HG03460 (cell line): ENCODE results near the gene PLPP1.

Experiments used
- ATAC-seq: cut with Tn5 transposase; IDR thresholded peaks from one replicate; pipeline ENCODE4 v1.9.1; 2021; ENCODE audit not compliant: unreplicated experiment

Gene PLPP1

DNA sequence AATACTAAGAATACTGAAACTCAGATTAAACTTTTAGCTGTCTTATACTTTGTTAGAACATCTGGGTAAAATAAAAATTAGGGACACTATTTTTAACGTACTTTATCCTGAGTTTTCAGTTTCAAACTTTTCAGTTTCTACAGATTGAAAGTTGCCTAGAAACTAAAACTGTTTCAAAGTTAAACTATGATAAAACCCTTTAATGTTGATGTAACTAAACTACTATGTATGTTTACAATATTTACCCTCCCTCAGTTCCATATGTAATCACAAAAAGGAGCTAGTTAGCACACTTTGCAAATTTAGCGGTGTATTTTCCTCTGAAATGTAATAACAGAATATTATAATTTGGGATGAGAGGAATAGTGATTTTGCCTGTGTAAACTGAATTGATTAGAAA is 121.1 kb downstream of the PLPP1 start:
- no peak for ATAC-seq

DNA sequence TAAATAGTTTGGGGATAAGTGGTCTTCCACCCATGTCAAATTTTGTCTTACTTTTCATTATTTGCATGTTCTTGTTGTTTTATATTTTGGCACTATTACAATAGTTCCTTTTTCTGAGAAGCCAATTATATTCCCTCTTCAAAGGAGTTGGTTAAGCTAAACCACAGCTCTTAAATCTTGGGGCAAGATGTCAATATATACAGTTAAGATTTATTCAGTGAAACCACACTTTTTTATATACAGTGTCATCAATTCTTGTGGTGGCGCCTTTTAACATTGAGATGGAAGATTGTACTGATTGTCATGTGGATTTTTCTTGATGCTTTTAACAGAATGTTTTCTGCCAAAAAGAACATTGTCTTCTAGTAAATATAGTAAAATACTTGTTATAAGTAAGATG is 122.9 kb downstream of the PLPP1 start:
- ATAC-seq: no peak

DNA sequence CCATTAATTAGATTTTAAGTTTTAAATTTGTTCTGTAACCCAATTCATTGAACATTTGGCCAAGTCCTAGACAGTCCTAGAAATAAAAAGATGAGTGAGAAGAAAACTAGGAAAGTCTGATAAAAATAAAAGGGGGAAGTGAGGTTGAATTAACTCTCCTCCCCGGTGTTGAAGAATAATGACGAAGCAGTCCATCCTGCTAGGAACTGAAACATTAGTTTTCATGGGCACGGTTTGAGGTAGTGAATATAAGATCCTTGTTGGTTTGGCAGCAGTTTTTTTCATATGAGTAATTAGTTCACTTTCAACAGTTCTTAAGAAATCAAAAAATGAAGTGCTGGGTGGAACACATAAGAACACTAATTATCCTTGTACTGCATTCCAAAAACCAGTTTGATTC is 123.9 kb downstream of the PLPP1 start:
- no peak for ATAC-seq

DNA sequence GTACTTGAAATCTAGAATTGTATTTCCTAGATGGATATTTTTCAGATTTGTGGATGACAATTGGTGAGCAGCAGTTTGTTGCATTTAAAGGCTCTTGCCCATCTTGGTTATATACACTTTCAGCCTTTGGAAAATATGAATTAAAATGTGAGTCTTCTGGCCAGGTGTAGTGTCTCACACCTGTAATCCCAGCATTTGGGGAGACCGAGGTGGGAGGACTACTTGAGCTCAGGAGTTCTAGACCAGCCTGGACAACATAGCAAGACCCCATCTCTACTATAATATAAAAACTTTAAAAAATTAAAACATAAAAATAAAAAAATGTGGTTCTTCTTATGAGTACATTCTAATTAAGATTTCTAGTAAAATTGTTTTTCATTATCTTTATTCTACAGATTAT is 125.0 kb downstream of the PLPP1 start:
- no peak for ATAC-seq

DNA sequence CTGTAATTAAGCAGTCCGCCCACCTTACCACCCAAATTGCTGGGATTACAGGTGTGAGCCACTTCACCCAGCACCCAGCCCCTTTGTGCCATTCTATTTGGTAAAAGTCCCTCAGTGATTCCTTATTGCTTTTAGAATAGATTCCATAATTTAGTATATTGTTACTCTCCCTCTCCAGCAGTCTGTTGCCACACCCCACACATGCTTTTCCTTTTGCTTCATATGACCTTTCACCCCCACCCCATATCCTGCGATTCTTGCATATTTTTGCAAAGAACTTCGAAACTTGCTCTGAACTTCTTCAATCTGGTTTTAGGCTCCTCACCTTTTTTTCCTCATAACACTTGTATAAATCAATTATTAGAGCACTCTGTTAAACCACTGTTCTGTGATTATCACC is 126.8 kb downstream of the PLPP1 start:
- no peak for ATAC-seq

DNA sequence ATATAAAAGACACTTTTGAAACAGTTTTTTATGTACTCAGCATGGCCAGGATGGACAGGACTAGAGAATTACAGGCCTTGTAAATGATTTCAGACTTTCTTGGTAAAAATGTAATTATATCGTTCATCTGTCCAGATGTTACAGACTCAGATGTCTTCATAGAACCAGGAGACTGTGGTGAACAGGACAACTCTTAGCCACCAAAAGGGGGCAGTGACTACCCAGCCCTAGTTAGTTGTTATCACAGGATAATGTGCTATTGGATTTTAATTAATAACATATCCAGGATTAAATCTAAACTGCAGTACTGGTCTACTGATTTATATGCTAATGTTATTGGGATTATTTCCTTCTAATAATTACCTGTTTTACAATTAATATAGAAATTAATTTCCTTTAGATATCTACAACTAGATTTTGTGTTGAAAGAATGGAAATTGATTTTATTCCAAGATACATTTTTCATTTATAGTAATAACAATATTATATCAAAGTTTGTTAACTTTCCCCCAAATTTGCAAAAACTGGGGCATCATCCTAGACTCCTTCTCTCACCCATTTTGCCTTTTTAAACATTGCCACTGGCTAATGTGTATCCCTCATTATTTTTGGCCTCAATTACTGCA is 127.6 kb downstream of the PLPP1 start:
- ATAC-seq: no peak

DNA sequence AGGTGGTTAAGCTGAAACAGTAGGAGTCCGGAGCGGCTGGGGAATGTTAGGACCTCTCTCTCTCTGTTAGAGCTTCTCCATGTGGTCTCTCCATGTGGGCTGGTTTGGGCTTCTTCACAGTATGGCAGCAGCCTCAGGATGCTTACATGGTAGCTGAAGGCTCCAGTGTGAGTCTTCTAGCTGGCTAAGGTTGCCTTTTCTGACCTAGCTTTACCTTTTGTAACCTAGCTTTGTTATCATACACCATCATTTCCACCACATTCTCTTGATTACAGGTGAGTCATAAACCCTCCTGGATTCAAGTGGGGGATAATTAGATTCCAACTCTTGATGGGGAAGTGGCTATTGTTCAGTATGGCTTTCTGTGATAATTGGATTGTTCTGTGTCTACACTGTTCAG is 128.5 kb downstream of the PLPP1 start:
- no peak for ATAC-seq

DNA sequence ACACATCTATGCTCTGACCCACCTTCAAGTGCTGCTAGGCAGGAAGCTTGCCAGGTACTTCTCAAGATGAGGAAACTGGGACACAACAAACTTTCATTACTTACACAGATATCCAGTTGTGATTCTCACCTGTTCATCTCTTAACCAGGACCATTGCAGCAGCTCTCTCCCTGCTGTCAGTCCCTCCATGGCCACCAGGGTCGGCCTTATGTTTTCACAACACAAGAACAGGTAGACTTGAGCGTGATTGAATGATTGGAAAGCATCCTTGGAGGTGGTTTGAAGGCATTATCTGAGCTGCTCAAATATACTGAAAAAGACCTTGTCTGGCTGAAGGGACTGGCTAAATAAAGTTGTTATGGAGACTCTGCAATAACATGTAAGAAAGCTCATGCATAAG is 132.6 kb downstream of the PLPP1 start:
- no peak for ATAC-seq

DNA sequence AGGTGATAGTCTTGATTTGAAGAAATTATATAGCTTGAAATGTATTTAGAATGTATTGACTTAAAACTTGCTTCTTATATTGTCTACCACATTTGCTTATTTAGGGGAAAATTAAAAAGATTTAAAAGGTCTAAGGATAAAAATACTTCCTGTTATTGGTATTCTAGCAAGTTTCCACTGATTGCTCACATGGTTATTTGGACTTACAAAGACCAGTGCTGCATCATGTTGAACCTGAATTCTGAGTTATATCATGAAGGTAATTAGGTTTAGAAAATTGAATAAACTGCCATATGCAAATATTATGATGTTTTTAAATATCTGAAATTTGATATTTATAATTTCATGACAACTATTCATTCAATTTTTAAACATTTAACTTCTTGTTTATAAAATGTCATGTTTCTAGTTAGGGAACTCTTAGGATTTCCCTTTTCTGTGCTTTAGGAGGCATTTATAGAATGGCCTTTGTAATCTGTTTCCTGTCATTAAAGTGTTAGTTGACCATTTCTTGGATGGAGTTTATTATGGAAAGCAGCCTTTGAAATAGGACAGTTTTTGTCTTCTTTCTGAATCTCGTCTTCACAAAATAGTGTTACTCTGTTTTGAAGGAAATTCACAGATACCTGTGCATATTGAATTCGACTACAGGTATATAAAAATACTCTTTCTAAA is 141.1 kb downstream of the PLPP1 start:
- no peak for ATAC-seq

DNA sequence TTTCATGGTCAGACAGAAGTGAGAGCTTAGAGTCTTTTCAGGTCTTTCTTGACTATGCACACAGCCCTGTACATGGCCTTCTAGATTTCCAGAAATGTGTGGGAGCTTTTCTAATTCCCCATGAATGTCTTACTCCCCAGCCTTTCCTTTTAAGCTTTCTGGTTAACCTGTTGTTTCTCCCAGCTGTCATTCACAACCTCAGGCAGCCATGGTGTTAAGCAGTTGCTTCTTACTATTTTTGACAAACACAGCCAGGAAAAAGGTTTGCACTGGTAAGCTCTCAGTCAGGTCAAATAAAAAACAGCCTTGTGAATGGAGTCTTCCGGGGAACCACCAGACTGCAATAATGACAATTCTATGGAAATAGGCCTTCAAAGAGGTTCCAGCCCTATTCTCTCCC is 142.1 kb downstream of the PLPP1 start:
- no peak for ATAC-seq

DNA sequence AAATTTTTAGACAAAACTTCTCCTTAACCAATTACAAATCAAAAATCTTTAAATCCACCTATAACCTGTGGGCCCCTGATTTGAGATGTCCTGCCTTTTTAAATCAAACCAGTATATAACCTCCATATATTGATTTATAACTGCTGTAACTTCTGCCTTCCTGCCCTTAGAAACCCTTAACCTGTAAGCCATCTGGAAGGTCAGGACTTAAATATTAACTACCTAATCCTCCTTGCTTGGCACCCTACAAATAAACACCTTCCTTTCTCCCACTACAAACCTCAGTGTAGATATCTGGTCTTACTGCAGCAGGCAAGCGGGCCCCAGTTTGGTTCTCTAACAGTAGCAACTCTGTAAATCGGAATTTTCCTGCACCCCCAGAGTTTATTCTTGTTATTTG is 143.1 kb downstream of the PLPP1 start:
- ATAC-seq: no peak

DNA sequence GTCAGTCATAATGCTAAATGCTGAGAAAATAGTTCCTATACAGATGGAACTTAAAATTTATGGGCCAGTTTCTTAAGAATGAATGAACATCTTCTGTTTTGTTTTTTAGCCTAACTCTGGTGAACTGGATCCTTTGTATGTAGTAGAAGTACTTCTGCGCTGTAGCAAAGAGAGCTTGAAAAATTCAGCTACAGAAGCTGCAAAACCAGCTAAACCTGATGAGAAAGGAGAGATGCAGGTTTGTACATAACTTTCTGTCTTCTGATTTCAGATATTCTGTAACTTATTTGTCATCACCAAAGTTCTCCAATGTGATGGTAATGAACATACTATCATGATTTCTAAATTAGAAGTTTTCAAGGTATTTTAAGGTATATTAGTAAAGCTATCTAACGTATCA is 146.9 kb downstream of the PLPP1 start:
- no peak for ATAC-seq

DNA sequence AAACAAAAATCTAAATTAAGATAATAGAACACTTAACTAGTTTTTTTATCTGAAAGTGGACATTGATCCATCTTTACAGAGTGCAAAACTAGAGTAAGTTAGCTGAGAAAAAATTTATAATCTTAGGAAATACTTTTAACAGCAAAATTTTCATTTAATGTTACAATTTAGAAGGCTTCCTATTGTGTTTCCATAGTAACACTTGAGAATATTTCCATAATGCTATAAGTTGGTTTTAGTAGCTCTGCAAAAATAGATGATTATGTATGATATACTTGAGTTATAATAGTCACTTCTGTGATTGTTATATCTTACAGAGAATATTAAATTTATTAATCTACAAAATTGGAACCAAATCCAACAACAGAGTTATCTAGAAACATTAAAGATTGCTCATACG is 148.4 kb downstream of the PLPP1 start:
- ATAC-seq: no peak

DNA sequence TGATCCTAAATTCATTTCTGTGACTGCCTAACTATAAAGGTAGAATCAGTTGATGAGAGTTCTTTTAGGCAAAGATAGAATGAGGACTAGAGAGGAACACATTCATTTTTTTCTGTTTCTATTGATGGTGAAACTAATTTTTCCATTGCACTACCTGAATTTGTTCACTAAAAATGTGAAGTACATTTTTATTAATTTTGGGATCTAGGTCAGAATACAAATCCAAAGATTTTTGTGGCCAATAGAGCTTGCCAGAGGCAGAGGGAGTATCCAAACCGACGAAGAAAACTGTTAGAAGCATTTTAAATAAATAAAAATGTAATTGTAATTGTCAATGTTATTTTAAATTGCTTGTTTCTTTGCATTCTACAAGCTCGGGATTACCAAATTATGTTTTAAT is 148.9 kb downstream of the PLPP1 start:
- no peak for ATAC-seq

DNA sequence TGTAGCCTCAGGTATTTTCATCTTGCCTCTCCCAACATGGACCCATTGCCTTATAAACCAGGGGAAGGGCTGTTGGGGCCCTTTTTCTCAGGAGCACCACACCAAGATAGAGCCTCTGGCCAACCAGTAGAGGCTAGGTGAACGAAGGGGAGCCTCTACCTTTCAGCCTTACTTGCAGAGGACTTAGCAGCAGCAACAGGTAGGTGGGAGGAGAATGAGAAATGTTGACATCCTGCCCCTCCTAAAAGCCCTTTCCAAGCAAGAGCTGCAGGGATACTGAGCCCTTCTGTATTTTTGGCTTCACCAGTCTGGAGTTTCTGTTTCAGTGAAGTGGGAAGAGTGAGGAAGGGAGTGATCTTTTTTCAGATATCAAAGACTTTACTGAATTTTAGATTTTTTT is 149.5 kb downstream of the PLPP1 start:
- no peak for ATAC-seq

DNA sequence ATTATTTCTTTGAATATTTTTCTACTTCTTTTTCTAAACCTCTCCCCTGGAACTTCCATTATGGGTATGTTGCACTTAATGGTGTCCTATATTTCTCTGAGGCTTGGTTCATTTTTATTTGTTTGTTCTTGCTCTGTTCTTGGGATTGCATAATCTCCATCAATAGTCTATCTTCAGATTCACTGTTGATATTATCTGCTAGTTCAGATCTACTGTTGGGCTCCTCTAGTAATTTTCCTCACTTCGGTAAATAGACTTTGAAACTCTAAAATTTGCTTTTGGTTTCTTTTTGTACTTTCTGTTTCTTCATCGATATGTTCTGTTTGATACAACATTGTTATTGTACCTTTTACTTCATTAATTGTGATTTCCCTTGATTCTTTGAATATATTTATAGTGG is 150.7 kb downstream of the PLPP1 start:
- ATAC-seq: no peak

DNA sequence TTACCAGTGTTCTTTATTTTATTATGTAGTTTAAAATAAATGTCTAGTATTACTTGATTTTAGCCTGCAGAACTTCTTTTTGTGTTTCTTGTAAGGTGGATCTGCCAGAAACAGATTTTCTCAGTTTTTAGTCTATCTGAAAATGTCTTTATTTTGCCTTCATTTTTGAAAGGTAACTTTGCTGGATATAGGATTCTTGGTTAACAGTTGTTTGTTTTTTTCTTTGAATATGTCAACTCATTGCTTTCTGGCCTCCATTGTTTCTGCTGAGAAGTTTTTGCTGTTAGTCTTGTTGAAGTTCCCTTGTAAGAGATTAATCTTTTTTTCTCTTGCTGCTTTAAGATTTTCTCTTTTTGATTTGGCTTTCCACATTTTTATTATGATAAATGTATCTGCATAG is 151.5 kb downstream of the PLPP1 start:
- no peak for ATAC-seq

DNA sequence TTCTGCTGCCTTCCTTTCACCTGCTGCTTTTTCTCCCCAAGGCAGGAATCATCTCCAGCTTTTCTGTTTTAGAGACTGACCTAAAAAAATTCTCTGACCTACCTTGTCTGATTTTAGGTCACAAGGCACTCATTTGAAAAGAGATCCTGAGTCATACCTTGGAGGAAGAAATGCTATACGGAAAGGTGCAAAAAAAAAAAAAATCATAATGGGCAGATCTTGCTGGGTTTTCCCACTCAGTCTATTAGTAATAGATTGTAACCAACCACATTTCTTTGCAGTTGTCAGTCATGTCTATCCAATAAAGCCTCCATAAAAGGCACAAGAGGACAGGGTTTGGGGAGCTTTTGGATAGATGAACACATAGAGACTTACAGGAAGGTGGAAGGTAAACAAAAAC is 157.0 kb downstream of the PLPP1 start:
- no peak for ATAC-seq
